ENCODE measurements around the gene NMNAT3. TPM values are rescaled to one million over a fixed set of nuclear protein-coding genes. Genes with fewer than 3 reads are reported as not detected.

The NMNAT3 gene
- polyA plus RNA-seq, 1 donor = 5.2 TPM

- no peak for DNase-seq (ENCODE audit: low read depth)
Observed at GRCh38 chr3:139521144-139521543, 156.6 kb downstream of the NMNAT3 start.

DNA sequence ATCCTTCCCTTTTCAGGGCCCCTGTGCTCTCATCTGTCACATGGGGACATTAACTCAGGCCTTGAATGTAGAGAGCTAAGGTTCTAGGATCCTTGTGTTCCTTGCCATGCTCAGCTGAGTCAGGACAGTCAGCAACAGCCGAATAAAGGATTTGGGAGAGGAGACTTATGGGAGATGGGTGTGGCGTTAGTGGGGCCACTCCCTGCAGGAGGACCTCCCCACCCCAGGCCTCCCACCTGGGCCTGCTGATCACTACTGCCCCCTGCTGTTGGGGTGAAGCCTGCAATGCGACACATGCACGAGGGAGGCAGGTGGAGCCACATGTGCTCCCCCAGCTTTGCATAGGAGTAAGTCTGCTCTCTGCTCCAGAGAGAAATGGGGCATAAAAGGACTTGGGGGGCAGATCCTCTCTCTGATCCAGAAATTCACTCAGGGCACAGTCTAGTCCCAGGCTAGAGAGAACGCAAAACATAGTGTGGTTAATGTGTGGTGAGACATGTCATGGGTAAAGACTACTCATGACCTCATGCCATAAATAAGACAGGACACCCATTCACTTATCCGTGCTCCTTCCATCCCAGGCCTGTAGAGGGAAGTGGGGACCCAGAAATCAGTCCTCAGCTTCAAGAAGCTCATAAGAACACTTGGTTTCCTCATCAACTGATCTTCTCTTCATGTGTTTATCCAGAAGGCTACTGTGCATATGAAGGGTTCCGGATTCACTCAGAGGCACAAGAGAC, 157.6 kb downstream of the NMNAT3 start:
- no peak for DNase-seq (ENCODE audit: low read depth)

DNA sequence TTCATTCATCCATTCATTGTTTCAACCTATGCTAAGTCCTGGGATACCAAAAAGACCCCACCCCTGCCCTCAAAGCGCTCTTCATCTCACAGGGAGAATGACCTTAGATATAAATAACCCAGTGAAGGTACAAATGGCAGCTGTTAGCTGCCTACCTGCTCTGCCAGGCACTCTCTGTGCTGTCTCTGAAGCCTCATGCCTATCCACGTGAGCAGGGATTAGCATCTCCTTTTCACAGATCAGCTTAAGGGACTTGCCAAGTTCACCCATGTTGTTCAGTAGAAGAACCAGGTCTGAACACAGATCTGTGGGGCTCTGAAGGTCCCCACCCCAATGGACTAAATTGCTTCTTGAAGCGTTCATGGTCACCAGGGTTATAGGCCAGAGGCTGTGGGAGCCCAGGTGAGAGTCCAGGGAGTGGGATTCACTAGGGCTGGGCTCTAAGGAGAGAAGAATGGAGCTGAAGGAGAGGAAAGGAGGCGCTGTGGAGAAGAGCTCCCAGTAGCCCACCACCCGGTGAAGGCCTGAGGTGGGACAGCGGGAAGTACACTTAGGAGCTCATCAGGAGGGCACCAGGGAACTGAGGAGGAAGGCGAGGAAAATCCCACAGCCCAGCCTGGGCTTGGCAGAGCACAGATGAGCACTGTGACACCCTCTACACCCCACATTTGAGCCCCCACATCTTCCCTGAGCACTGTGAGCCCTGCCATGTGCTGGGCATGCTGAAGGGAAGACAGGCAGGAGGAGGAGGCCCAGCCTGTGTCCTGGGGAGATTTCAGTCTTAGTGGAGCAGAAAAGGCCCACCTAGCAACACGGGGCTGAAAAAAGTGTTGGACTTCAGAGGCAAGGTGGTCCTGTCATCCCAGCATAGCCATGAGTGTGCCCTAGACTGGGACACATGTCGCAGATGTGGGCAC, 158.6 kb downstream of the NMNAT3 start:
- no peak for DNase-seq (ENCODE audit: low read depth)

- DNase-seq (ENCODE audit: low read depth) = no peak
Observed at GRCh38 chr3:139518306-139518705, 159.5 kb downstream of the NMNAT3 start.

DNA sequence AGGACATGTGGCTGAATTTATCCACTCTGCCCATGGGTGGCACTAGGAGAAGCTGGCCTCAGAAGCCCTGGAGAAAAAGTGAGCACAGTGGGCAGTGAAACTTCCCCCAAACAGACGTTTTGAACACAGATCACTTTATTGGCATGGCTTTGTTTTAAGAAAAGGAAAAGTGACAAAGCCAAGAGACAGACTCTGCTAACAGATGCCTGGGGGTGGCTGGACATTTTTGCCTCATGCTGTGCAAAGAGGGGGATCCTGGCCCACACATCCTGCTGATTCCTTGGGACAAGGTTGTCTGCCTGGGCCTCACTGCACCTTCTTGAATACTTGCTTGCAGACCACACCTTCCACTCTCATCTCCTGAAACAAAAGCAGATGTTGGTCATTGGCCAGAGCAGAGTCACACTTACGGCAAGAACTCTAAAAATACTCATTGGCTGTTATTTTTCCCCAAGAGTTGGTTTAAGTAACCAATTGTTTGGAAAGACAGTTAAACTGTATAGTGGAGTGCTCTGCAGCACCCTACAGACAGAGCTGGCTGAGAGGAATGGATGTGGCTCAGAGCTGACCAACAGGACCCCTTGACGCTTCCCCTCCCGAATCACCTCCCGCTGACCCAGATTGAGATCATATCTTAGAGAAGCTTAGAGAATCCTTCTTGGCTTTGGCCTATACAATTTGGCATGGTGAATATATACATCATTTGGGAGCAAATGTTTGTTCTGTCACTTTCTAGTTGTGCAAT, 160.3 kb downstream of the NMNAT3 start:
- DNase-seq (ENCODE audit: low read depth) = no peak

- DNase-seq (ENCODE audit: low read depth) = no peak
Observed at GRCh38 chr3:139514741-139515140, 163.0 kb downstream of the NMNAT3 start.

Other genes with a start within 250 kb of the NMNAT3 start
- 0.32 TPM for gene RBP2, start 201.5 kb downstream of the NMNAT3 start, polyA plus RNA-seq (ENCODE audit: insufficient read length)
- gene RBP1, start 138.2 kb downstream of the NMNAT3 start, polyA plus RNA-seq (ENCODE audit: insufficient read length) = 93.4 TPM

Measured in forelimb muscle (tissue), 1 donor.